ENCODE data around the gene SLC35D1. TPM values are rescaled to one million over a fixed set of nuclear protein-coding genes. Genes with fewer than 3 reads are reported as not detected.
A peak's percentile ranks its signal among the peaks of the same experiment; 100 is the strongest.

SLC35D1 gene
- polyA plus RNA-seq, 1 experiment, result 9.0 TPM

DNA sequence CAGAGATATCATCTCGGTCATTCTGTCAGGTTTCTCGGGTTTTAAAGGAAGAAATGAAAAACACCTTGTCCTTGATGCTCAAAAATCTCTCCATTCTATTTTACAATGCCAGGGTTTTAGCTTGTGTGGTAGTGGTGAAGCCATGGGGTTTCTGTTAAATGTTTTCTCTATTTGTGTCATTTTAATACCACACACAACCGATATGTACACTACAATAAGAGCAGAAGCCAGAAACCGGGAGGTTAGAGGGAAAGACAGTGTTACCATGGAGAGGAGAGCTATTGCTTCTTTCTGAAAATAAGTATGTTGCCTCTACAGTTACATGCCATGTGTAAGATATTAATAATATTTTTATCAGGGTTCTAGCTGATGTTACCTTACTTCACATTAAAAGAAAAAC lies 2.8 kb downstream of the SLC35D1 start:
- TF ChIP-seq, protein P1, sequence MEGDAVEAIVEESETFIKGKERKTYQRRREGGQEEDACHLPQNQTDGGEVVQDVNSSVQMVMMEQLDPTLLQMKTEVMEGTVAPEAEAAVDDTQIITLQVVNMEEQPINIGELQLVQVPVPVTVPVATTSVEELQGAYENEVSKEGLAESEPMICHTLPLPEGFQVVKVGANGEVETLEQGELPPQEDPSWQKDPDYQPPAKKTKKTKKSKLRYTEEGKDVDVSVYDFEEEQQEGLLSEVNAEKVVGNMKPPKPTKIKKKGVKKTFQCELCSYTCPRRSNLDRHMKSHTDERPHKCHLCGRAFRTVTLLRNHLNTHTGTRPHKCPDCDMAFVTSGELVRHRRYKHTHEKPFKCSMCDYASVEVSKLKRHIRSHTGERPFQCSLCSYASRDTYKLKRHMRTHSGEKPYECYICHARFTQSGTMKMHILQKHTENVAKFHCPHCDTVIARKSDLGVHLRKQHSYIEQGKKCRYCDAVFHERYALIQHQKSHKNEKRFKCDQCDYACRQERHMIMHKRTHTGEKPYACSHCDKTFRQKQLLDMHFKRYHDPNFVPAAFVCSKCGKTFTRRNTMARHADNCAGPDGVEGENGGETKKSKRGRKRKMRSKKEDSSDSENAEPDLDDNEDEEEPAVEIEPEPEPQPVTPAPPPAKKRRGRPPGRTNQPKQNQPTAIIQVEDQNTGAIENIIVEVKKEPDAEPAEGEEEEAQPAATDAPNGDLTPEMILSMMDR (IDR thresholded peaks at IDR 0.05; ENCODE audit: insufficient read depth, low read depth, low read length), result no peak
- Histone ChIP-seq H3K36me3 (ENCODE audit: control insufficient read depth, insufficient read depth, low read length) (0 out of 2 replicates have a peak, but pooled peaks cover 1% of the 10 kb centered on the region), H3K27me3 (ENCODE audit: control insufficient read depth, insufficient read depth, low read length) (no peaks in the 10 kb centered on the region), H3K4me3 (ENCODE audit: low read depth, low read length) (no peak overlapping the region)
- POLR2A ChIA-PET, result no interaction called here
- DNase-seq (ENCODE audit: low read depth), result no peak
- CTCF ChIA-PET, result interaction anchor here (0.7 to 1.0 kb wide), 2 partner anchors 11 to 45 kb away, joined by 3 to 4 read pairs; no protein-coding TSS in a partner anchor

DNA sequence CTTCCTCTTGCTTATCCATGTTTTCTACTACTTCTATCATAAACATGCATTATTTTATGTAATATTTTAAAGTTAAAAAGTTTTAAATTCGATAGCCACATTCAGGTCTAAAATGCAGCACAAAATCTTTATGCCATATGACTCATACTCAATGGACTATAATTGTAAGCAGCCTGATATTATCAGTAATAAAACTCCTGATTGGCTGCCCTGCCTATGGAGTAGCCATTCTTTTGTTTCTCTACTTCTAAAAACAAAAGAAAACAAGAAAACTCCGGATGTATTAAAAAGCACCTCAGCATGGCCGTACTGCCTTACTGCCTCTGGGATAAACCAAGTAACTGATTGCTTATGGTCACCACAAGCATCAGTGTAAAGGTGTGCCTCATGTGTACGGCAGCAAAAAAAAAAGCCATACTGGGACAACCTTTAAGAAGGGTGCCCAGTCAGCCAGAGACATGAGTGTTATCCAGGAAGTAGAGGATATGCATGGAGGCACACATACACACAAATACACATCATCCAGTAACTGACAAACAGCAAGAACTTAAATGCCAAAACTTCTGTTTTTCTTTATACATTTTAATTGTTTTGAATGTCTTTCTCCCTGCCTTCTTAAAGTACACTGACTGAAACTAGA lies 9.2 kb downstream of the SLC35D1 start:
- ChIA-PET CTCF (interaction anchor here (0.6 kb wide), 1 partner anchor 165 kb away, joined by 3 read pairs; no protein-coding TSS in a partner anchor), POLR2A (no interaction called here)
- Histone ChIP-seq H3K4me3 (ENCODE audit: low read depth, low read length) (no peak overlapping the region), H3K36me3 (ENCODE audit: control insufficient read depth, insufficient read depth, low read length) (peaks cover 7% of the 10 kb centered on the region), H3K27me3 (ENCODE audit: control insufficient read depth, insufficient read depth, low read length) (no peaks in the 10 kb centered on the region)
- DNase-seq (ENCODE audit: low read depth), result no peak
- TF ChIP-seq, protein P1 (IDR thresholded peaks at IDR 0.05; ENCODE audit: insufficient read depth, low read depth, low read length), result no peak

DNA sequence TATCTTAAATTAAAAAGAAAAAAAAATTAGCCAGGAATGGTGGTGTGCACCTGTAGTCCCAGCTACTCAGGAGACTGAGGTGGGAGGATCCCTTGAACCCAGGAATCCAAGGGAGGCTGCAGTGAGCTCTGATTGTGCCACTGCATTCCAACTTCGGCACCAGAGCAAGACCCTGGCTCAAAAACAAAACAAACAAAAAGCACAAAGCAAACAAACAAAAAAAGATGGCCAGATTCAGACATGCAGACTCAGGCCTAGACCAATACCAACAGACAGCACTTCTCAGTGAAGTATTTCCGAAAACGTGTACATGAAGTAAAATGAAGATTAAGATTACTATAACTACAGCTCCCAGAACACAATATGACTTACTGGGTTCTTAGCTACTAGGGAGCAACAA lies 10.6 kb downstream of the SLC35D1 start:
- Histone ChIP-seq H3K4me3 (ENCODE audit: low read depth, low read length) (no peak overlapping the region), H3K36me3 (ENCODE audit: control insufficient read depth, insufficient read depth, low read length) (peaks cover 10% of the 10 kb centered on the region), H3K27me3 (ENCODE audit: control insufficient read depth, insufficient read depth, low read length) (no peaks in the 10 kb centered on the region)
- no peak for DNase-seq (ENCODE audit: low read depth)
- CTCF ChIA-PET, result no interaction called here
- TF ChIP-seq, protein P1 (IDR thresholded peaks at IDR 0.05; ENCODE audit: insufficient read depth, low read depth, low read length), result no peak
- POLR2A ChIA-PET, result no interaction called here

DNA sequence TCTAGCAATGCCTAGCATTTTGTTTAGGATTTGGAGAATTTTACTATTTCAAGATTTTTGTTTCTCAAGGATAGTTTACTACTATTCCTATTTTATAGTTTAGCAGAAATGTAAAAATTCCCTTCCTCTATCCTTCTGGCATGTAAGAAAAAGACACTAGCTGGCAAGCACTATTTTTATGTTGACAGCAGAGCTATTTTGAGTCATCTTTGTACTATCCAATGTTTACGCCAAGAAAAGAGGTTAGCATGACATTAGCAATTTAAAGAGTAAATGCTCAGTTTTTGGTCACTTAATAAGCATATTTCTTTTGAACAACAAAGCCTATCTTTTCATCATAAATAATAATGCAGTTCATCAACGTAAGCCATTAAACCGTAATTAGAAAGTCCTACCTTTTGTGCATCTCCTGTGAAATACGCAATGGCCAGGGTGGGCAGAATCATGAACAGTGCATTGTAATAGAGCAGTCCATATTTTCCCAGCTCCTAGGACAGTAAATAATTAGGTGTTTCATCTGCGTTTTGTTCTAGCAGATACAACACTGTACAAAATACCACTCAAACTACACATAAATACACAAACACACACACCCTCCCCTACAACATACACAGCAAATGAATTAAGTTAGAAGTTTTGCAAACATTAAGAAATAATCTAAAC lies 12.0 kb downstream of the SLC35D1 start:
- CTCF ChIA-PET, result interaction anchor here (1.2 to 1.4 kb wide), 3 partner anchors 11 to 46 kb away, joined by 3 to 5 read pairs (median 3); no protein-coding TSS in a partner anchor
- Histone ChIP-seq H3K4me3 (ENCODE audit: low read depth, low read length) (no peak overlapping the region), H3K27me3 (ENCODE audit: control insufficient read depth, insufficient read depth, low read length) (no peaks in the 10 kb centered on the region), H3K36me3 (ENCODE audit: control insufficient read depth, insufficient read depth, low read length) (peaks cover 11% of the 10 kb centered on the region)
- TF ChIP-seq, protein P1 (IDR thresholded peaks at IDR 0.05; ENCODE audit: insufficient read depth, low read depth, low read length), result no peak
- DNase-seq (ENCODE audit: low read depth), result peak; percentile 46
- POLR2A ChIA-PET, result interaction anchor here (0.6 kb wide), 1 partner anchor 641 kb away, joined by 3 read pairs; no protein-coding TSS in a partner anchor

- CTCF ChIA-PET, result interaction anchor here (1.2 kb wide), 1 partner anchor 108 kb away, joined by 3 read pairs; no protein-coding TSS in a partner anchor
- Histone ChIP-seq H3K36me3 (ENCODE audit: control insufficient read depth, insufficient read depth, low read length) (peaks cover 11% of the 10 kb centered on the region), H3K27me3 (ENCODE audit: control insufficient read depth, insufficient read depth, low read length) (no peaks in the 10 kb centered on the region), H3K4me3 (ENCODE audit: low read depth, low read length) (no peak overlapping the region)
- DNase-seq (ENCODE audit: low read depth), result no peak
- TF ChIP-seq, protein P1 (IDR thresholded peaks at IDR 0.05; ENCODE audit: insufficient read depth, low read depth, low read length), result no peak
- POLR2A ChIA-PET, result no interaction called here
Measured at GRCh38 chr1:67040405-67040804, 13.5 kb downstream of the SLC35D1 start.

Data from BJ (cell line).